Keratinocyte (primary cell): ENCODE measurements around the gene B3GAT1. TPM values are rescaled to one million over a fixed set of nuclear protein-coding genes. Genes with fewer than 3 reads are reported as not detected.

Experiments used
- DNase-seq: peaks from one replicate; pipeline ENCODE4 v3.0.0-alpha.2; 2011; ENCODE audit warnings: low read depth, missing footprints, low spot score
- FAIRE-seq: peaks from 2 replicates; lab custom pipeline; 2011; peaks lifted over from hg19 to GRCh38; lab: Jason Lieb, UNC
- H2AFZ ChIP-seq: 2 replicates; pipeline ENCODE4 v1.6.0; 2012; ENCODE audit warnings: low read length, control low read depth, inconsistent platforms; ENCODE audit not compliant: control insufficient read depth
- H3K27ac ChIP-seq: 2 replicates; pipeline ENCODE4 v1.5.1; 2011; ENCODE audit warnings: low read length; ENCODE audit not compliant: control insufficient read depth, insufficient read depth
- H3K27me3 ChIP-seq: 3 replicates; pipeline ENCODE4 v1.6.0; 2011; ENCODE audit warnings: low read length; ENCODE audit not compliant: control insufficient read depth, insufficient read depth; ENCODE audit errors: extremely low read depth
- H3K36me3 ChIP-seq, 2 experiments: 2 replicates in 1 of 2; 3 replicates in 1 of 2; pipeline ENCODE4 v1.5.1; 2011; ENCODE audit warnings: low read length in 2 of 2, mild to moderate bottlenecking in 1 of 2; ENCODE audit not compliant: control insufficient read depth in 2 of 2, insufficient read depth in 2 of 2; ENCODE audit errors: extremely low read depth in 1 of 2
- H3K4me1 ChIP-seq: 3 replicates; pipeline ENCODE4 v1.5.1; 2011; ENCODE audit warnings: low read length; ENCODE audit not compliant: control insufficient read depth, insufficient read depth; ENCODE audit errors: extremely low read depth
- H3K4me2 ChIP-seq: 3 replicates; pipeline ENCODE4 v1.6.0; 2011; ENCODE audit warnings: low read depth, low read length; ENCODE audit not compliant: control insufficient read depth, insufficient read depth; ENCODE audit errors: extremely low read depth
- H3K4me3 ChIP-seq, 3 experiments: fragments of 200-600 bp in 1 of 3; sonication (generic) in 1 of 3; 2 replicates in 2 of 3; 3 replicates in 1 of 3; pipeline ENCODE4 v1.5.1; 2011 to 2016; ENCODE audit warnings: low read length in 3 of 3, mild to moderate bottlenecking in 3 of 3, control low read depth in 2 of 3, inconsistent platforms in 1 of 3, low read depth in 1 of 3, mixed read lengths in 1 of 3, mixed run types in 1 of 3, moderate library complexity in 1 of 3; ENCODE audit not compliant: control insufficient read depth in 2 of 3, insufficient read depth in 2 of 3; ENCODE audit errors: extremely low read depth in 1 of 3
- H3K79me2 ChIP-seq: 2 replicates; pipeline ENCODE4 v1.6.0; 2012; ENCODE audit warnings: low read length; ENCODE audit not compliant: control insufficient read depth, insufficient read depth
- H3K9ac ChIP-seq: 3 replicates; pipeline ENCODE4 v1.6.0; 2011; ENCODE audit warnings: low read length; ENCODE audit not compliant: control insufficient read depth, insufficient read depth; ENCODE audit errors: extremely low read depth
- H3K9me1 ChIP-seq: 3 replicates; pipeline ENCODE4 v1.6.0; 2011; ENCODE audit warnings: low read length; ENCODE audit not compliant: control insufficient read depth, insufficient read depth; ENCODE audit errors: extremely low read depth
- H3K9me3 ChIP-seq: 2 replicates; pipeline ENCODE4 v1.5.1; 2012; ENCODE audit warnings: low read depth, low read length; ENCODE audit not compliant: control insufficient read depth
- H4K20me1 ChIP-seq: 3 replicates; pipeline ENCODE4 v1.6.0; 2011; ENCODE audit warnings: low read length; ENCODE audit not compliant: control insufficient read depth, insufficient read depth; ENCODE audit errors: extremely low read depth
- EZH2 ChIP-seq: IDR thresholded peaks from one replicate; pipeline ENCODE4 v1.6.1; 2012; ENCODE audit warnings: inconsistent platforms, mild to moderate bottlenecking, low read length, moderate library complexity
- dilution Hi-C: fragments of 300-500 bp; cut with MboI; formaldehyde crosslinking; loops from one replicate; pipeline ENCODE4 v1.7.0; 2020; ENCODE audit warnings: low sequenced_read_pairs; ENCODE audit not compliant: extremely low pct_ligation_motif_present
- polyA plus RNA-seq, 5 experiments: library from polyadenylated mRNA; depleted of rRNA in 3 of 5; stranded (reverse) in 3 of 5; stranded (forward) in 1 of 5; unstranded in 1 of 5; fragments of >200 nt; gene quantifications; 1 replicate in 1 of 5; 2 replicates in 3 of 5; 3 replicates in 1 of 5; pipeline versions ENCODE4 v1.2.1 to v1.2.3, GENCODE V29; 2011 to 2012; ENCODE audit warnings: missing spikeins in 2 of 5, low read depth in 1 of 5, low replicate concordance in 1 of 5
- TF ChIP-seq, protein P1 (sequence below), 3 experiments: IDR thresholded peaks in 1 of 3; conservative IDR thresholded peaks in 1 of 3; optimal IDR thresholded peaks in 1 of 3; 2 replicates in 2 of 3; 3 replicates in 1 of 3; pipeline versions ENCODE3 to v1.5.1; 2011; ENCODE audit warnings: low read length in 3 of 3, mild to moderate bottlenecking in 3 of 3, moderate library complexity in 2 of 3, control low read depth in 1 of 3, inconsistent platforms in 1 of 3; ENCODE audit not compliant: insufficient read depth in 2 of 3; ENCODE audit errors: extremely low read depth in 1 of 3

The B3GAT1 gene
- polyA plus RNA-seq, 1 donor (not counting 4 experiments of a cell fraction or from before 2014, with no cell fraction given): 0.04 TPM

DNA sequence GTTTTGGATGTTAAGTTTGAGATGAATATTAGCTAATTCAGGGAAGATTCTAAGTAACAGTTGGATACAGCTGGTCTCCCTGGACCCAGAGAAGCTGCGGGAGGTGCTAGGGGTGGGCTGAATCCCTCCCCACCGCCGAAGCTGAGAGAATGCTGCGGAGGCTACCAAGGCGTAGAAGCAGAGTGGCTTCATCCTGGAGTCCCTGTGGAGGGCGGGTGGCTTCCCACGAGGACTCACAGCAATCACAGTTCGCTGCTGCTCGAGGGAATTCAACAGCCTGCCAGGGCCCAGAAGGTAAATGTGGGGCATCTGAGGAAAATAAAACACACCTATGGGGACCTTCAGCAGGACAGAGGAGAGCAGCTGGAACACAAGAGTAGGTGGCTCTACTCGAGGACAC, 11.1 kb upstream of the B3GAT1 start:
- Histone ChIP-seq H3K36me3 (no peaks in the 10 kb centered on the region), H3K27me3 (no peaks in the 10 kb centered on the region), H3K27ac (no peak overlapping the region), H3K79me2 (no peaks in the 10 kb centered on the region), H4K20me1 (no peaks in the 10 kb centered on the region), H3K9me3 (no peaks in the 10 kb centered on the region), H3K4me3 (no peak overlapping the region), H3K9ac (no peak overlapping the region), H3K4me1 (no peaks in the 10 kb centered on the region), H3K9me1 (no peaks in the 10 kb centered on the region), H3K4me2 (no peak overlapping the region), H2AFZ (no peak overlapping the region)
- no peak for DNase-seq
- no peak for FAIRE-seq
- dilution Hi-C loops: no loop called here
- TF ChIP-seq, protein P1, sequence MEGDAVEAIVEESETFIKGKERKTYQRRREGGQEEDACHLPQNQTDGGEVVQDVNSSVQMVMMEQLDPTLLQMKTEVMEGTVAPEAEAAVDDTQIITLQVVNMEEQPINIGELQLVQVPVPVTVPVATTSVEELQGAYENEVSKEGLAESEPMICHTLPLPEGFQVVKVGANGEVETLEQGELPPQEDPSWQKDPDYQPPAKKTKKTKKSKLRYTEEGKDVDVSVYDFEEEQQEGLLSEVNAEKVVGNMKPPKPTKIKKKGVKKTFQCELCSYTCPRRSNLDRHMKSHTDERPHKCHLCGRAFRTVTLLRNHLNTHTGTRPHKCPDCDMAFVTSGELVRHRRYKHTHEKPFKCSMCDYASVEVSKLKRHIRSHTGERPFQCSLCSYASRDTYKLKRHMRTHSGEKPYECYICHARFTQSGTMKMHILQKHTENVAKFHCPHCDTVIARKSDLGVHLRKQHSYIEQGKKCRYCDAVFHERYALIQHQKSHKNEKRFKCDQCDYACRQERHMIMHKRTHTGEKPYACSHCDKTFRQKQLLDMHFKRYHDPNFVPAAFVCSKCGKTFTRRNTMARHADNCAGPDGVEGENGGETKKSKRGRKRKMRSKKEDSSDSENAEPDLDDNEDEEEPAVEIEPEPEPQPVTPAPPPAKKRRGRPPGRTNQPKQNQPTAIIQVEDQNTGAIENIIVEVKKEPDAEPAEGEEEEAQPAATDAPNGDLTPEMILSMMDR (optimal IDR thresholded peaks at IDR 0.05 in 1 of 3, IDR thresholded peaks at IDR 0.05 in 1 of 3, conservative IDR thresholded peaks at IDR 0.05 in 1 of 3; ENCODE audit: extremely low read depth in 1 of 3, insufficient read depth in 2 of 3, low read length in 3 of 3): no peak
- TF ChIP-seq EZH2: no peak

DNA sequence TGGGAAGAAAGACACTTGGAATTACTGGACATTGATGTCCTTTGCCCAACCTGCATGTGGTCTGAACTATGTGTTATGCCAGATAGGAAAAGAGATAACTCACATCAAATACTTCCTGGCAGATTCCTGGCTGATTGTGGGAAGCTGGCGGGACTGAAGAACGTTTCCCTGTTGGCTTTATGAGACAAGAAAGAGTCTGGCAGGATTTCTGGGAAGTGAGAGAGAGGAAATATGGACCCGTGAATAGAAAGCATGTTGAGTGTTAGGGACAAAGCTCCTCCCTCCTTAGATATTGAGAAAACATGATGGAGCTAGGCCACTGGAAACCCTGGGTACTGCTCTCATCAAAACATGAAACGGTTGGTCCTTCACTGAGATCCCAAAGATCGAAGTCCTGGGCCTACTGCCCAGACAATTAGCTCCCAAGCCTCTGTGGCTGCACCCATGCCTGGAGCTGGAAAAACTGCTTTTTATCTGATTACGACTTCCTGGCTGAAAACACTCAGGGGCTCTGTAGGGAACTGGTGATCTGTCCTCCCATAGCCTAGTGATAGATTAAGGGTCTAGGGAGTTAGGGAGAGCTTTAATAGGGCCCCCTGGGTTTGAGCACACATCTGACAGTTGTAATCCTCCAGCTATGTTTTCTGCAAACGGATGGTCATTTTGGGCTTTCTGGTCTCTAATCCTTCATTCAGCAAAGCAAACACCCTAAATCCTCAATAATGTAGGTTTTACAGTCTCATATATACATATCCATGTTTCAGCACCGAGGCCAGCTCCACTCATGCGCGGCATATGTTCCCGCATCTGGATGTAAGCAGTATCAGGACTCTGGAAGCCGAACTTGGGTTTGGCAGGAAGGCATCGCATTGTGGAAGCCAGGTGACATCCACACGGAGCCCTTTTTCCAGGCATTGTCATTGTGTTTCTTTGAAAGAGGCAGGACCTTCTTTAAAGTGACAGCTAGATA, 6.1 kb upstream of the B3GAT1 start:
- Histone ChIP-seq H3K4me1 (no peaks in the 10 kb centered on the region), H3K9me3 (no peaks in the 10 kb centered on the region), H2AFZ (no peak overlapping the region), H3K79me2 (no peaks in the 10 kb centered on the region), H3K4me2 (no peak overlapping the region), H3K27ac (no peak overlapping the region), H3K27me3 (peaks cover 28% of the 10 kb centered on the region), H3K4me3 (no peak overlapping the region), H3K36me3 (no peaks in the 10 kb centered on the region), H4K20me1 (no peaks in the 10 kb centered on the region), H3K9ac (no peak overlapping the region), H3K9me1 (no peaks in the 10 kb centered on the region)
- no peak for TF ChIP-seq EZH2
- TF ChIP-seq, protein P1 (optimal IDR thresholded peaks at IDR 0.05 in 1 of 3, IDR thresholded peaks at IDR 0.05 in 1 of 3, conservative IDR thresholded peaks at IDR 0.05 in 1 of 3; ENCODE audit: extremely low read depth in 1 of 3, insufficient read depth in 2 of 3, low read length in 3 of 3): no peak
- dilution Hi-C loops: no loop called here
- no peak for DNase-seq
- no peak for FAIRE-seq
